Thymus (tissue), 14 donors: ENCODE measurements around the gene PBOV1. TPM values are rescaled to one million over a fixed set of nuclear protein-coding genes. Genes with fewer than 3 reads are reported as not detected.

Experiments
- DNase-seq, 9 donors: peaks; one replicate each; pipeline ENCODE4 v3.0.0-alpha.2; 2013; ENCODE audit warnings: low spot score in 9 of 9, low read depth in 6 of 9, missing footprints in 1 of 9
- H3K27ac ChIP-seq, 2 donors: one replicate each; pipeline ENCODE4 v1.5.1; 2013; ENCODE audit warnings: control low read depth in 1 of 2, low read depth in 1 of 2, low read length in 1 of 2, mild to moderate bottlenecking in 1 of 2, moderate library complexity in 1 of 2
- H3K27me3 ChIP-seq, 2 donors: one replicate each; pipeline ENCODE4 v1.5.1; 2013; ENCODE audit warnings: low read length in 1 of 2; ENCODE audit not compliant: control insufficient read depth in 2 of 2, insufficient read depth in 1 of 2
- H3K36me3 ChIP-seq, 2 donors: one replicate each; pipeline ENCODE4 v1.5.1; 2013; ENCODE audit warnings: low read length in 1 of 2, mild to moderate bottlenecking in 1 of 2, moderate library complexity in 1 of 2; ENCODE audit not compliant: control insufficient read depth in 2 of 2, insufficient read depth in 2 of 2
- H3K4me1 ChIP-seq, 2 donors: one replicate each; pipeline ENCODE4 v1.5.1; 2013; ENCODE audit warnings: low read length in 2 of 2; ENCODE audit not compliant: control insufficient read depth in 2 of 2, insufficient read depth in 2 of 2
- H3K4me3 ChIP-seq, 2 donors: one replicate each; pipeline ENCODE4 v1.5.1; 2013; ENCODE audit warnings: low read length in 2 of 2, control low read depth in 1 of 2, mild to moderate bottlenecking in 1 of 2
- H3K9me3 ChIP-seq, 2 donors: one replicate each; pipeline ENCODE4 v1.5.1; 2013; ENCODE audit warnings: low read length in 1 of 2, mild to moderate bottlenecking in 1 of 2; ENCODE audit not compliant: control insufficient read depth in 2 of 2, insufficient read depth in 1 of 2
- WGBS: extraction: QIAGEN DNeasy Blood & Tissue Kit; methylation state at CpG from one replicate; pipeline ENCODE4 v1.1.7; 2013; 5-methylcytosine and 5-hydroxymethylcytosine counted together
- long read RNA-seq, 10 donors: transcript quantifications; one replicate each; lab custom pipeline, GENCODE V29; 2026
- polyA plus RNA-seq: library from polyadenylated mRNA; stranded (reverse); fragments of 200-250 nt; gene quantifications from one replicate; pipeline ENCODE4 v1.2.3, GENCODE V29; 2013
- total RNA-seq: library from RNA; stranded (reverse); fragments of 120-200 nt; gene quantifications from one replicate; pipeline ENCODE4 v1.2.4, GENCODE V29; 2013
- donor health status: healthy.

Gene PBOV1
- total RNA-seq (not detected), polyA plus RNA-seq (not detected)
- long read RNA-seq, donor 1, result 0 reads
- long read RNA-seq, donor 2, result 0 reads
- long read RNA-seq, donor 3, result 0 reads
- long read RNA-seq, donor 4, result 0 reads
- long read RNA-seq, donor 5, result 0 reads
- long read RNA-seq, donor 6, result 0 reads
- long read RNA-seq, donor 7, partial matches to known transcripts, result 0 of 1 reads
- long read RNA-seq, donor 7, other reads (novel, unspliced or antisense), result 0 of 1 reads
- long read RNA-seq, donor 8, result 0 reads
- long read RNA-seq, donor 9, result 0 reads
- long read RNA-seq, donor 10, result 0 reads

GRCh38 chr6:138218449-138218848 is at the start of gene PBOV1:
Gene PBOV1, minus strand, starts transcription at chr6:138218491. Its CDS starts 96 bp downstream, at chr6:138218395.
- no peak for DNase-seq
- Histone ChIP-seq H3K4me3 (no peak within 1 kb of the TSS), H3K9me3 (no peaks in the 10 kb centered on the region), H3K36me3 (no peaks in the 10 kb centered on the region), H3K27ac (no peak within 1 kb of the TSS), H3K4me1 (no peaks in the 10 kb centered on the region), H3K27me3 (no peaks in the 10 kb centered on the region)
- 86% methylated on average over 2 of the region's 2 CpGs for WGBS

- H3K4me1 ChIP-seq, result no peaks in the 10 kb centered on the region
- H3K9me3 ChIP-seq, result no peaks in the 10 kb centered on the region
- 90% methylated on average over 3 of the region's 3 CpGs for WGBS
- no peak overlapping the region for H3K27ac ChIP-seq
- no peaks in the 10 kb centered on the region for H3K36me3 ChIP-seq
- H3K27me3 ChIP-seq, result no peaks in the 10 kb centered on the region
- H3K4me3 ChIP-seq, result no peak overlapping the region
- no peak for DNase-seq
These were observed 47.8 kb upstream of the PBOV1 start for GRCh38 chr6:138266095-138266494.

- Histone ChIP-seq H3K27me3 (no peaks in the 10 kb centered on the region), H3K4me3 (no peak overlapping the region), H3K9me3 (no peaks in the 10 kb centered on the region), H3K36me3 (no peaks in the 10 kb centered on the region), H3K27ac (no peak overlapping the region), H3K4me1 (no peaks in the 10 kb centered on the region)
- DNase-seq, result no peak
These were observed 46.1 kb upstream of the PBOV1 start for GRCh38 chr6:138264372-138264880.

GRCh38 chr6:138263963-138264362 is 45.7 kb upstream of the PBOV1 start:
- Histone ChIP-seq H3K4me3 (no peak overlapping the region), H3K36me3 (no peaks in the 10 kb centered on the region), H3K4me1 (no peaks in the 10 kb centered on the region), H3K27ac (no peak overlapping the region), H3K9me3 (no peaks in the 10 kb centered on the region), H3K27me3 (no peaks in the 10 kb centered on the region)
- whole genome bisulfite sequencing, result 92% methylated on average over 4 of the region's 4 CpGs
- no peak for DNase-seq

GRCh38 chr6:138261116-138261780 is 43.0 kb upstream of the PBOV1 start:
- H3K9me3 ChIP-seq, result no peaks in the 10 kb centered on the region
- H3K4me3 ChIP-seq, result no peak overlapping the region
- H3K27me3 ChIP-seq, result no peaks in the 10 kb centered on the region
- DNase-seq, result no peak
- no peaks in the 10 kb centered on the region for H3K36me3 ChIP-seq
- H3K27ac ChIP-seq, result no peak overlapping the region
- 94% methylated on average over 2 of the region's 2 CpGs for WGBS
- no peaks in the 10 kb centered on the region for H3K4me1 ChIP-seq

GRCh38 chr6:138258991-138259390 is 40.7 kb upstream of the PBOV1 start:
- Histone ChIP-seq H3K4me1 (no peaks in the 10 kb centered on the region), H3K27ac (no peak overlapping the region), H3K9me3 (no peaks in the 10 kb centered on the region), H3K27me3 (no peaks in the 10 kb centered on the region), H3K4me3 (no peak overlapping the region), H3K36me3 (no peaks in the 10 kb centered on the region)
- no peak for DNase-seq
- 89% methylated on average over 6 of the region's 6 CpGs for WGBS

- Histone ChIP-seq H3K27ac (no peak overlapping the region), H3K4me1 (no peaks in the 10 kb centered on the region), H3K27me3 (no peaks in the 10 kb centered on the region), H3K9me3 (no peaks in the 10 kb centered on the region), H3K4me3 (no peak overlapping the region), H3K36me3 (no peaks in the 10 kb centered on the region)
- WGBS, result 96% methylated on average over 6 of the region's 6 CpGs
- DNase-seq, result no peak
These were observed 39.9 kb upstream of the PBOV1 start for GRCh38 chr6:138258197-138258596.

GRCh38 chr6:138257638-138258040 is 39.3 kb upstream of the PBOV1 start:
- Histone ChIP-seq H3K4me3 (no peak overlapping the region), H3K9me3 (no peaks in the 10 kb centered on the region), H3K27me3 (no peaks in the 10 kb centered on the region), H3K4me1 (no peaks in the 10 kb centered on the region), H3K36me3 (no peaks in the 10 kb centered on the region), H3K27ac (no peak overlapping the region)
- DNase-seq, result no peak
- 100% methylated on average over 1 of the region's 1 CpG for WGBS

GRCh38 chr6:138255443-138255842 is 37.2 kb upstream of the PBOV1 start:
- WGBS, result 96% methylated on average over 20 of the region's 20 CpGs
- Histone ChIP-seq H3K36me3 (no peaks in the 10 kb centered on the region), H3K27me3 (no peaks in the 10 kb centered on the region), H3K9me3 (no peaks in the 10 kb centered on the region), H3K4me1 (no peaks in the 10 kb centered on the region), H3K27ac (no peak overlapping the region), H3K4me3 (no peak overlapping the region)
- DNase-seq, result no peak
